GM19035 (cell line): ENCODE results near the gene TMEM234.

ENCODE experiments used
- ATAC-seq: cut with Tn5 transposase; IDR thresholded peaks from one replicate; pipeline ENCODE4 v1.9.1; 2021; ENCODE audit not compliant: unreplicated experiment

TMEM234 gene

DNA sequence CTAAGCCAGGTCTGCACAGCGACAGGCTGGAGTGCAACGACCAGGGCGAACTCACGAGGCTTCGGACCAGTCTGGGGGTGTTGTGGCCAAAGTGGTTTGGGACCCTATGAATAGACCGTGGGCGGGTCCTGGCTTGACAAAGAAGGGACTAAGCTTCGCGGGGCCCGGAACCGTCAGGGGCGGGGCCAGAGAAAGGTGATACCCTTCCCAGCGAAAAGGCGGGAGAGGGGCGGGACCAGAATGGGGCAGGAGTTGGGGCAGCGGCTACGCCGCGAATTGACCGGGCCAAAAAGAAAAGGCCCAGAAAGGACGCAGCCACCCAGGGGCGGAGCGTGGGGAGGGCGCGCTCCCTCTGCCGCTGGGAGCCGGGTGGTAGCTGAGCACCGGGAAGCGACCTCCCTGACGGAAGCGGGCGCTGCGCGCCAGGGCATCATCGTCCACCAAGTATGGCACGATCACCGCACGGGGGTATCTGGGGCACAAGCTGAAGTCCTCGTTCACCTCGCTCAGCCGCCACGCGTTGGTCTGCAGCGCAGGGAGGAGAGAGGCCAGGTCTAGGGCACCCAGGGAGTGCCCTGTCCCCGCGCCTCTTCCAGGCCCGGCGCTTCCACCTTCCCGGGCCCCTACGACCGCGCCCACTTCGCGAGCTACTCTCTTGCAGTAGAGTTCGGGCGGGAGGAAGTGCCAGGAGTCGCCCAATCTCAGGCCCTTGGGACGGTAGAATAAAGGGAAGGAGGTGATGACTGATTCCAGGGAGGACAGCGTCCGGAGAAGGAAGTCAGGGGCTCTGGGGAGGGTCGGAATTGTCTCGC, 18.2 kb upstream of the TMEM234 start:
- no peak for ATAC-seq

DNA sequence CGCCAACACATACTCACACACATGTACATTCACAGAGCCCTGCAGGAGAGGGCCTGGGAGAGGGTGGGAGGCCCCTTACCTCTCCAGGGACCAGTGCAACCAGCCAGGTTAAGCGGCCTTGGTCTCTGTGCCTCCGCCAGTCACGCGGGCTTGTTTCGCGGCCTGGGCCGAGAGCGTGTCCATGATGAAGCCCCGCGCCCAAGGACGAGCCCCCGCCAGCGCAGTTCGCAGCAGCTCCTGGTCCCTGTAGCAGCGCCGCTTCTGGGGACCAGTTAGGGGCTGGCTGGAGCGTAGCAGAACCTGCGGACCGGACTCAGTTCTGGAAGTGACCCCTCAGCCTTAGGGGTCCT, 17.6 kb upstream of the TMEM234 start:
- ATAC-seq: no peak

GRCh38 chr1:32239337-32239736, 17.2 kb upstream of the TMEM234 start:
- no peak for ATAC-seq

GRCh38 chr1:32234792-32235191, 12.6 kb upstream of the TMEM234 start:
- ATAC-seq: no peak

- no peak for ATAC-seq
Measured at GRCh38 chr1:32232558-32233304, 10.6 kb upstream of the TMEM234 start.

- ATAC-seq: no peak
Measured at GRCh38 chr1:32231843-32232432, 9.8 kb upstream of the TMEM234 start.

- ATAC-seq: no peak
Measured at GRCh38 chr1:32228771-32229170, 6.6 kb upstream of the TMEM234 start.

GRCh38 chr1:32224285-32224684, 2.1 kb upstream of the TMEM234 start:
- no peak for ATAC-seq

DNA sequence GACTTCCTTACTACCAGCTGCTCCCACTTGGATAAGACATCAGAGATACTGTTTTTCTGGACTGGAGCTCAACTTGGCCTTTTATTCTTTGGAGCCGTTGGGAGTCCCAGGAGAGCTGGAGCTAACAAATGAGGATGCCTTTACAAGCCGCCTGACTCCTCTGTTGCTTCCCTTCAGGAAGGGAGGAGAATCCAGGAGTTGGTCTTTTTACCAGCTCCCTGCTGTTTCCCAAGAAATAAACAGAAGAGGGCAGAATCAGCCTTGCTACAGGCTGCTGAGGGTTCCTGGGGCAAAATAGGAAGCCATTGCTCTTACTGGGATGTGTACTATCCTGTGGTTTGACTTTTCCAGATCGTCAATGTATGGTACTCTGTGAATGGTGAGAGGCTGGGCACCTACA, 1.5 kb upstream of the TMEM234 start:
- ATAC-seq: no peak

GRCh38 chr1:32221581-32221979, 573 bp downstream of the TMEM234 start:
- ATAC-seq: no peak

- ATAC-seq: no peak
Measured at GRCh38 chr1:32220746-32221580, 1.2 kb downstream of the TMEM234 start.

DNA sequence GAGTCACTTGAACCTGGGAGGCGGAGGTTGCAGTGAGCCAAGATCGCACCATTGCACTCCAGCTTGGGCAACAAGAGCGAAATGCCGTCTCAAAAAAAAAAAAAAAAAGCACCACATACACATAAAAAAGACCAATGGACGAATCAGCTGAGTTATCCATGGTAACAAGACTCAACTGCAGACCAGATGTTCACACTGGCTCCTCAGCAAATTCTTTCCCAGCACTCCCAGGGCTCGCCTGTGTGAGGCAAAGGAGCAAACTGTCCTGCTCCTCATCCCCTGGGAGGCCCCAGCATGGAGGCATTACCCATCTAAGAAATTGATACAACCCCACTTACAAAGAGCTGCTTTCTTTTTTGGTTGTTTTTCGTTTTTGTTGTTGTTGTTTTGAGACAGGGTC, 3.1 kb downstream of the TMEM234 start:
- no peak for ATAC-seq

DNA sequence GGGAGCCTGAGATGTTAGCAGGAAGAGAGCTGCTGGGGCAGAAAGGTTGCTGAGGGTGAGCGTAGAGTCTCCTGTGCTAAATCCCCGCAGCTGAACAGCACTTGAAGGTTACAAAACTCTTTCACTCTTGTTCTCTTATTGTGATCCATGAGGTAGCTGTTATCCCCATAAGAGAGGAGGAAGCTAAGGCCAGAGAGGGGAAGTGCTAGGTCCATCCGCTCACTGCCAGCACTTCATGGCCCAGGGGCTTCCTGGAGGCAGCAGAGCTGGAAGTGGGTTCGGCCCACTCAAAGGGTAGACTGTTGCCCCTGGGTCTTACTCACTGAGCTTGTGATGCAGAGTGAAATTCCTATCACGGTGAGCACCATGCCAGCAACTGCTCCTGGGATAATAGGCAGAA, 5.6 kb downstream of the TMEM234 start:
- no peak for ATAC-seq

GRCh38 chr1:32215629-32216480, 6.3 kb downstream of the TMEM234 start:
- no peak for ATAC-seq

GRCh38 chr1:32208891-32209328, 13.2 kb downstream of the TMEM234 start, which contains the start of gene DCDC2B:
Gene DCDC2B, plus strand, starts transcription at chr1:32209089. Its CDS starts 5 bp downstream, at chr1:32209094.
- ATAC-seq: no peak

DNA sequence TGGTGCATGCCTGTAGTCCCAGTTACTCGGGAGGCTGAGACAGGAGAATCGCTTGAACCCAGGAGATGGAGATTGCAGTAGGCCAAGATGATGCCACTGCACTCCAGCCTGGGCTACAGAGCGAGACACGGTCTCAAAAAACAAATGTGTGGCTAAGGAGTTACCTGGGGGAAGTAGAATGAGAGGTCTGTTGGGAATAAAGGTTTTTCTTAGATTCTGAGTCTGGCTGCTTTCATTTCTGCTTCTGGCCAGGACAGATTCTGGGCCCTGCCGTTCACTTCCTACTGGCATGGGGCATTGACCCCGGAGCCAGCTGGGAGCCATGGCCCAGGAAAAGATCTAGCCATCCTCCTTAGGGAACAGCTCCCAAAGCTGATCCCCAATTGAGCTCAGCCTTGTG, 13.7 kb downstream of the TMEM234 start:
- no peak for ATAC-seq

- ATAC-seq: peak; percentile 45
Measured at GRCh38 chr1:32205401-32206370, 16.5 kb downstream of the TMEM234 start, which contains the start of gene IQCC. Gene IQCC, plus strand, starts transcription at chr1:32205671. Its CDS starts 11 bp downstream, at chr1:32205682.

- ATAC-seq: no peak
Measured at GRCh38 chr1:32204943-32205361, 17.2 kb downstream of the TMEM234 start.
